Colonic mucosa (tissue), 4 donors: ENCODE measurements around the gene SMG9. TPM values are rescaled to one million over a fixed set of nuclear protein-coding genes. Genes with fewer than 3 reads are reported as not detected.

Experiments used
- DNase-seq: peaks from one replicate; pipeline ENCODE4 v3.0.0-alpha.2; 2020
- H3K27ac ChIP-seq: fragments of 200-600 bp; one replicate; pipeline ENCODE4 v1.8.0; 2021
- H3K27me3 ChIP-seq: fragments of 200-600 bp; one replicate; pipeline ENCODE4 v1.8.0; 2021
- H3K36me3 ChIP-seq: fragments of 200-600 bp; one replicate; pipeline ENCODE4 v1.8.0; 2021
- H3K4me1 ChIP-seq: fragments of 200-600 bp; one replicate; pipeline ENCODE4 v1.8.0; 2021; ENCODE audit warnings: mild to moderate bottlenecking
- H3K4me3 ChIP-seq: fragments of 200-600 bp; one replicate; pipeline ENCODE4 v1.8.0; 2021
- H3K9ac ChIP-seq, 2 donors: one replicate each; pipeline ENCODE4 v1.7.0; 2013; ENCODE audit warnings: control low read depth in 2 of 2, low read depth in 2 of 2, low read length in 2 of 2
- H3K9me3 ChIP-seq: fragments of 200-600 bp; one replicate; pipeline ENCODE4 v1.8.0; 2021
- intact Hi-C: fragments of 100-400 bp; cut with DNase I; formaldehyde crosslinking; loops from one replicate; pipeline ENCODE4 v1.14.1; 2022
- total RNA-seq, 2 donors: library from RNA; stranded (reverse); fragmentation: NEBNext Ultra II Directional in 1 of 2; extraction: Animal tissue kit (Norgen Biotek cat#: 25700) in 1 of 2; gene quantifications; one replicate each; pipeline ENCODE4 v1.2.1, GENCODE V29; 2021
- TF ChIP-seq, protein P1 (sequence below): fragments of 200-600 bp; IDR thresholded peaks from one replicate; pipeline ENCODE4 v1.8.0; 2022; ENCODE audit warnings: antibody characterized with exemption, mild to moderate bottlenecking
- donor health status: healthy.
- donor health status: DM: no; HTN: no; CAD: no.
- donor health status: DM: no; HTN: no; CAD: no.

SMG9 gene
- total RNA-seq, 2 donors from 2014 or later = 30.1 to 66.6 TPM

- peaks cover 25% of the 10 kb centered on the region for H3K4me1 ChIP-seq
- TF ChIP-seq, protein P1, sequence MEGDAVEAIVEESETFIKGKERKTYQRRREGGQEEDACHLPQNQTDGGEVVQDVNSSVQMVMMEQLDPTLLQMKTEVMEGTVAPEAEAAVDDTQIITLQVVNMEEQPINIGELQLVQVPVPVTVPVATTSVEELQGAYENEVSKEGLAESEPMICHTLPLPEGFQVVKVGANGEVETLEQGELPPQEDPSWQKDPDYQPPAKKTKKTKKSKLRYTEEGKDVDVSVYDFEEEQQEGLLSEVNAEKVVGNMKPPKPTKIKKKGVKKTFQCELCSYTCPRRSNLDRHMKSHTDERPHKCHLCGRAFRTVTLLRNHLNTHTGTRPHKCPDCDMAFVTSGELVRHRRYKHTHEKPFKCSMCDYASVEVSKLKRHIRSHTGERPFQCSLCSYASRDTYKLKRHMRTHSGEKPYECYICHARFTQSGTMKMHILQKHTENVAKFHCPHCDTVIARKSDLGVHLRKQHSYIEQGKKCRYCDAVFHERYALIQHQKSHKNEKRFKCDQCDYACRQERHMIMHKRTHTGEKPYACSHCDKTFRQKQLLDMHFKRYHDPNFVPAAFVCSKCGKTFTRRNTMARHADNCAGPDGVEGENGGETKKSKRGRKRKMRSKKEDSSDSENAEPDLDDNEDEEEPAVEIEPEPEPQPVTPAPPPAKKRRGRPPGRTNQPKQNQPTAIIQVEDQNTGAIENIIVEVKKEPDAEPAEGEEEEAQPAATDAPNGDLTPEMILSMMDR = peak; percentile 28
- H3K9me3 ChIP-seq = no peaks in the 10 kb centered on the region
- intact Hi-C loops = no loop called here
- H3K4me3 ChIP-seq = no peak overlapping the region
- H3K36me3 ChIP-seq = no peaks in the 10 kb centered on the region
- H3K27ac ChIP-seq = no peak overlapping the region
- peak overlapping the region; percentile 55 to 63 for H3K9ac ChIP-seq
- H3K27me3 ChIP-seq = no peaks in the 10 kb centered on the region
- peak; percentile 83 for DNase-seq
These were observed 19.6 kb upstream of the SMG9 start for GRCh38 chr19:43774103-43774939.

- Histone ChIP-seq H3K9ac (peak overlapping the region in 1 of 2 donors; percentile 55), H3K27me3 (no peaks in the 10 kb centered on the region), H3K4me3 (no peak overlapping the region), H3K36me3 (no peaks in the 10 kb centered on the region), H3K4me1 (peaks cover 23% of the 10 kb centered on the region), H3K9me3 (no peaks in the 10 kb centered on the region), H3K27ac (no peak overlapping the region)
- TF ChIP-seq, protein P1 = no peak
- no peak for DNase-seq
- intact Hi-C loops = no loop called here
These were observed 19.0 kb upstream of the SMG9 start for GRCh38 chr19:43773725-43774102.

- intact Hi-C loops = no loop called here
- H3K9ac ChIP-seq = peak overlapping the region; percentile 30 to 65
- H3K27ac ChIP-seq = peak overlapping the region; percentile 54
These were observed 14.5 kb upstream of the SMG9 start for GRCh38 chr19:43769256-43769655.

GRCh38 chr19:43768273-43769050, 13.7 kb upstream of the SMG9 start:
- Histone ChIP-seq H3K9me3 (no peaks in the 10 kb centered on the region), H3K27me3 (no peaks in the 10 kb centered on the region), H3K36me3 (no peaks in the 10 kb centered on the region), H3K4me3 (no peak overlapping the region), H3K4me1 (peaks cover 44% of the 10 kb centered on the region), H3K9ac (peak overlapping the region in 1 of 2 donors; percentile 65), H3K27ac (peak overlapping the region; percentile 54)
- TF ChIP-seq, protein P1 = no peak
- intact Hi-C loops = no loop called here
- peak; percentile 77 for DNase-seq

More at GRCh38 chr19:43769256-43769655, 14.5 kb upstream of the SMG9 start:
- no peak for DNase-seq
- Histone ChIP-seq H3K9me3 (no peaks in the 10 kb centered on the region), H3K4me3 (no peak overlapping the region), H3K27me3 (no peaks in the 10 kb centered on the region), H3K36me3 (no peaks in the 10 kb centered on the region), H3K4me1 (peaks cover 44% of the 10 kb centered on the region)
- TF ChIP-seq, protein P1 = no peak

- DNase-seq = no peak
- intact Hi-C loops = no loop called here
These were observed 13.1 kb upstream of the SMG9 start for GRCh38 chr19:43767818-43768217.

More at GRCh38 chr19:43767818-43768217, 13.1 kb upstream of the SMG9 start:
- Histone ChIP-seq H3K27me3 (no peaks in the 10 kb centered on the region), H3K27ac (peak overlapping the region; percentile 54), H3K9me3 (no peaks in the 10 kb centered on the region), H3K4me1 (peaks cover 44% of the 10 kb centered on the region), H3K9ac (peak overlapping the region in 1 of 2 donors; percentile 64), H3K4me3 (no peak overlapping the region), H3K36me3 (no peaks in the 10 kb centered on the region)
- TF ChIP-seq, protein P1 = no peak
